Right lobe of liver (tissue), 6 donors: ENCODE results near the gene SLC17A7. TPM values are rescaled to one million over a fixed set of nuclear protein-coding genes. Genes with fewer than 3 reads are reported as not detected.

ENCODE experiments used
- ATAC-seq, 4 donors: fragments of 200-7000 bp; cut with Tn5 transposase; one replicate each; pipeline ENCODE4 v1.9.1; 2020; ENCODE audit warnings: mild to moderate bottlenecking in 4 of 4, moderate library complexity in 4 of 4
- DNase-seq, 3 donors: peaks; one replicate each; pipeline ENCODE4 v3.0.0-alpha.2; 2020
- H3K27ac ChIP-seq, 3 donors: fragments of 200-600 bp; one replicate each; pipeline ENCODE4 v1.8.0; 2022
- H3K27me3 ChIP-seq, 2 donors: fragments of 200-600 bp; one replicate each; pipeline ENCODE4 v1.8.0; 2022
- H3K36me3 ChIP-seq, 4 donors: fragments of 200-600 bp; sonication (generic) in 1 of 4; one replicate each; pipeline versions ENCODE4 v1.5.1 to v1.8.0; 2017 to 2022; ENCODE audit warnings: control low read depth in 1 of 4
- H3K4me1 ChIP-seq, 4 donors: fragments of 200-600 bp; sonication (generic) in 1 of 4; one replicate each; pipeline versions ENCODE4 v1.5.1 to v1.8.0; 2017 to 2022; ENCODE audit warnings: control low read depth in 1 of 4
- H3K4me3 ChIP-seq, 3 donors: fragments of 200-600 bp; one replicate each; pipeline ENCODE4 v1.8.0; 2022
- H3K9me3 ChIP-seq, 4 donors: fragments of 200-600 bp; sonication (generic) in 1 of 4; one replicate each; pipeline versions ENCODE4 v1.5.1 to v1.8.0; 2017 to 2022; ENCODE audit warnings: control low read depth in 1 of 4
- CTCF ChIP-seq, 4 donors: fragments of 200-600 bp in 3 of 4; fragments of 450-650 bp in 1 of 4; IDR thresholded peaks; one replicate each; pipeline versions ENCODE4 v1.5.1 to v1.8.0; 2016 to 2022; ENCODE audit warnings: antibody characterized with exemption in 4 of 4, mild to moderate bottlenecking in 2 of 4
- POLR2A ChIP-seq: fragments of 450-650 bp; IDR thresholded peaks from one replicate; pipeline ENCODE4 v1.6.1; 2017; ENCODE audit warnings: antibody characterized with exemption, mild to moderate bottlenecking
- WGBS: methylation state at CpG from one replicate; pipeline ENCODE4 v1.1.6; 2018; ENCODE audit warnings: low coverage, low lambda C conversion rate; ENCODE audit not compliant: insufficient coverage; ENCODE audit errors: missing lambda C conversion rate; 5-methylcytosine and 5-hydroxymethylcytosine counted together
- intact Hi-C, 2 donors: fragments of 100-400 bp; cut with DNase I; formaldehyde crosslinking; loops; one replicate each; pipeline versions ENCODE4 v1.11.2 to v1.14.1; 2022
- total RNA-seq, 6 experiments: library from RNA; depleted of rRNA in 2 of 6; stranded (reverse); fragments of >200 nt in 2 of 6; fragmentation: NEBNext Ultra II Directional in 3 of 6; extraction: Animal tissue kit (Norgen Biotek cat#: 25700) in 3 of 6; gene quantifications; one replicate each; pipeline versions ENCODE4 v1.1.0 to v1.2.4, GENCODE V29; 2016 to 2023
- donor health status: DM: no; HTN: yes; CAD: no.
- donor health status: DM: no; HTN: no; CAD: no.
- donor health status: DM: no; HTN: no; CAD: no.
- donor health status: DM: no; HTN: yes; CAD: no.
- donor health status: DM: no; HTN: yes; CAD: no.

Gene SLC17A7
- total RNA-seq, 6 experiments from 2014 or later = 0.13 TPM; not detected in 5

GRCh38 chr19:49488046-49488862 lies 46.9 kb upstream of the SLC17A7 start:
- Histone ChIP-seq H3K4me1 (peaks cover 0 to 14% (median 5%) of the 10 kb centered on the region in 4 donors), H3K27ac (peak overlapping the region; percentile 33 to 81 (median 65)), H3K4me3 (peak overlapping the region; percentile 82 to 86 (median 84)), H3K27me3 (no peaks in the 10 kb centered on the region), H3K9me3 (no peaks in the 10 kb centered on the region), H3K36me3 (peaks cover 15 to 40% (median 27%) of the 10 kb centered on the region in 4 donors)
- 0% methylated on average over 21 of the region's 26 CpGs for WGBS
- intact Hi-C loops = no loop called here
- ATAC-seq (no peak), DNase-seq (no peak)
- no peak for TF ChIP-seq CTCF (IDR thresholded peaks at IDR 0.05)
- TF ChIP-seq POLR2A = no peak

- under 1% methylated on average over 43 of the region's 57 CpGs for WGBS
- H3K36me3 ChIP-seq = peaks cover 15 to 33% (median 26%) of the 10 kb centered on the region in 4 donors
- peak within 1 kb of the TSS; percentile 54 to 81 (median 70) for H3K27ac ChIP-seq
- ATAC-seq (peak; percentile 93 to 98 (median 96)), DNase-seq (peak; percentile 100)
- intact Hi-C loops = no loop called here
- TF ChIP-seq CTCF (IDR thresholded peaks at IDR 0.05) (no peak), POLR2A (peak; percentile 98)
- peak within 1 kb of the TSS; percentile 82 to 86 (median 84) for H3K4me3 ChIP-seq
- H3K27me3 ChIP-seq = no peaks in the 10 kb centered on the region
- H3K9me3 ChIP-seq = no peaks in the 10 kb centered on the region
- peaks cover 0 to 14% (median 5%) of the 10 kb centered on the region in 4 donors for H3K4me1 ChIP-seq
Measured at GRCh38 chr19:49487277-49488045, 46.1 kb upstream of the SLC17A7 start, which contains the start of gene RPL13A. Gene RPL13A, plus strand, starts transcription at chr19:49487608. Its CDS starts 22 bp downstream, at chr19:49487630.

- DNase-seq (no peak), ATAC-seq (no peak)
- H3K4me1 ChIP-seq = peaks cover 0 to 14% (median 5%) of the 10 kb centered on the region in 4 donors
- H3K4me3 ChIP-seq = peak overlapping the region; percentile 19 to 43 (median 31)
- 11% methylated on average over 7 of the region's 23 CpGs for WGBS
- peak overlapping the region in 2 of 3 donors; percentile 54 to 70 for H3K27ac ChIP-seq
- peaks cover 9 to 27% (median 20%) of the 10 kb centered on the region in 4 donors for H3K36me3 ChIP-seq
- H3K9me3 ChIP-seq = no peaks in the 10 kb centered on the region
- no peaks in the 10 kb centered on the region for H3K27me3 ChIP-seq
- intact Hi-C loops = no loop called here
- TF ChIP-seq POLR2A (no peak), CTCF (IDR thresholded peaks at IDR 0.05) (no peak)
Measured at GRCh38 chr19:49486710-49487276, 45.5 kb upstream of the SLC17A7 start.

- Histone ChIP-seq H3K4me1 (peaks cover 0 to 14% (median 5%) of the 10 kb centered on the region in 4 donors), H3K27ac (no peak overlapping the region), H3K27me3 (no peaks in the 10 kb centered on the region), H3K36me3 (peaks cover 3 to 21% (median 15%) of the 10 kb centered on the region in 4 donors), H3K4me3 (no peak overlapping the region), H3K9me3 (no peaks in the 10 kb centered on the region)
- no peak for ATAC-seq
- TF ChIP-seq CTCF (IDR thresholded peaks at IDR 0.05) = no peak
- TF ChIP-seq POLR2A = no peak
- no peak for DNase-seq
- WGBS = 84% methylated on average over 5 of the region's 7 CpGs
- intact Hi-C loops = no loop called here
Measured at GRCh38 chr19:49486232-49486631, 44.9 kb upstream of the SLC17A7 start.
